ENCODE data around the gene SRP68. TPM values are rescaled to one million over a fixed set of nuclear protein-coding genes. Genes with fewer than 3 reads are reported as not detected.
A peak's percentile ranks its signal among the peaks of the same experiment; 100 is the strongest.
"Not testable (repeated sequence)": the region's sequence is repeated elsewhere in the genome, so short reads cannot be mapped to it uniquely, and the experiment has no call there.

Gene SRP68
- total RNA-seq, 2 experiments from 2014 or later = 140 to 141 TPM

DNA sequence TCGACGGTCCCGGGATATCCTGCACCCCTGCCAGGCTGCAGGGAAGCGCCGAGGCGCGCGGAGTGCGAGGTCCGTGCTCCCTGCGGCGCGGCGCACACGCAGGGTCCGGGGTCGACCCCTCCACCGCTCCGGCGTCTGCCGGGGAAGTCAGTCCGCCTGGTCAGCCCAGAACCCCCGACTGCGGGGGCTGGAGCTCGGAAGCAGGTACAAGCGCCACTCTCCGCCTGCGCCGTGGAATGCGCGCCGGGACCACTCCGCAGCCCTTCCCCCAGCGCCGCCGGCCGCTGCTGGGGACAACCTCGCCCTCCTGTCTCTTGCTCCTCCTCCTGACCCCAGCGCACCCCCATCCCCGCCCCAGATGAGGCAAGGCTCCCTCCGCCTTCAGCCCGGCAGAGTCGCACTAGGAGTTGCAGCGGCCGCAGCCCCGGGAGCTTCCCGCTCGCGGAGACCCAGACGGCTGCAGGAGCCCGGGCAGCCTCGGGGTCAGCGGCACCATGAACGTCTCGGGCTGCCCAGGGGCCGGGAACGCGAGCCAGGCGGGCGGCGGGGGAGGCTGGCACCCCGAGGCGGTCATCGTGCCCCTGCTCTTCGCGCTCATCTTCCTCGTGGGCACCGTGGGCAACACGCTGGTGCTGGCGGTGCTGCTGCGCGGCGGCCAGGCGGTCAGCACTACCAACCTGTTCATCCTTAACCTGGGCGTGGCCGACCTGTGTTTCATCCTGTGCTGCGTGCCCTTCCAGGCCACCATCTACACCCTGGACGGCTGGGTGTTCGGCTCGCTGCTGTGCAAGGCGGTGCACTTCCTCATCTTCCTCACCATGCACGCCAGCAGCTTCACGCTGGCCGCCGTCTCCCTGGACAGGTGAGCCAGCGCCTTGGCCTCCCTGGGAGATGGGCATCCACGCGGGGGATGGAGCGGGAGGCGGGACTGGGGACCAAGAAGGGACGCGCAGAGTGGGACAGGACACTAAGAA is 2.4 kb upstream of the SRP68 start, which contains the start of gene GALR2:
TSS of gene GALR2 (plus strand) at position 392 of the 974 bp plus-strand sequence. CDS start at position 495, 103 bp downstream.
- Mint-ChIP-seq H3K27ac (no peak within 1 kb of the TSS), H3K4me1 (peaks cover 47% of the 10 kb centered on the region), H3K4me3 (peak within 1 kb of the TSS; percentile 49), H3K36me3 (peaks cover 8% of the 10 kb centered on the region), H3K9me3 (no peaks in the 10 kb centered on the region), H3K27me3 (peaks cover 54% of the 10 kb centered on the region)
- no peak for DNase-seq

DNA sequence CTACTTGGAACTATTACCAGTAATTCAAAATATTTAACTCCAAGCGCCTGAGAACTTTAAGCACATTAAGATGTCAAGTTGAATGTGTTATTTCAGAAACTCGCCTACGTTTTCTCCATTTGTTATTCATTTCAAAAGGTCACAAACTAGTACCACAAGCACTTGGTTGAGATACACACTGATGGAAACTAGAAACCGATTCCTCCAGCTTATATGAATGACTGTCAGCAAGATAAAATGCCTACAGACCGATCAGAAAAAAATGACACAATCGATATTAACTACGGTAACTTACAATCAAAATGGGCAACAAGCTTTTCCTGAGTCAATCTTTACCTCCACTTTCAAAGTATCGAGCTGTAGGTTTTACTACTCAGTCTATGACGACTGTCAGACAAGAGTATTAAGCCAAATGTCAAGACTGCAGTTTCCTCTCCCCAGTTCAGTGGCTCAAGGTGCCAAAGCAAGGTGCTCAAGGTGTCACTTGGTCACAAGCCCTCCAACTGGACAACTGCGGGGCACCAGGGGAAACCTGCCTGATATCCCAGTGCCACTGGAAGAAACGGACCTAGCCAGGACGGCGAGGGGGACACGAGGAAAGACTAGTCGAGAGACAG is 678 bp downstream of the SRP68 start:
- peaks cover 31% of the 10 kb centered on the region for H3K27me3 Mint-ChIP-seq
- peak overlapping the region; percentile 95 for H3K4me3 Mint-ChIP-seq
- peaks cover 22% of the 10 kb centered on the region for H3K36me3 Mint-ChIP-seq
- peak; percentile 34 for DNase-seq
- H3K4me1 Mint-ChIP-seq = peaks cover 44% of the 10 kb centered on the region
- H3K9me3 Mint-ChIP-seq = no peaks in the 10 kb centered on the region
- H3K27ac Mint-ChIP-seq = peak overlapping the region; percentile 98

DNA sequence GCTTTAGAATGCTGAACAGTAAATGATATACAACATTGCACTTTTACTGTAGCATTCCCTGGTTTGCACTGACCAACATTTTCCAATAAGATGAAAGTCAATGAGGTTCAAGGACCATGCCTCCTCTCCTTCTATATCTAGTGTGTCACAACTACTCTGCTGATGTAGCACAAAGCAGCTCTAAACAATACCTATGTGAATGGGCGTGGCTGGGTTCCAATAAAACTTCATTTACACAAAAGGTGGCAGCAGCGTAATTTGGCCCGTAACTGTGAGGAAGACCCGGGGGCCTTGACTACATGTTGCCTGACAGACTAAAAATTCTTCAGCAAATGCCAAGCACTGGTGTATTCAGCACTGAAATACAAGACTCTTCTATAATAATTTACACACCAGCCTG is 6.5 kb downstream of the SRP68 start:
- Mint-ChIP-seq H3K27ac (no peak overlapping the region), H3K4me3 (no peak overlapping the region), H3K4me1 (peaks cover 32% of the 10 kb centered on the region), H3K36me3 (peaks cover 43% of the 10 kb centered on the region), H3K9me3 (no peaks in the 10 kb centered on the region), H3K27me3 (no peaks in the 10 kb centered on the region)
- DNase-seq = no peak

DNA sequence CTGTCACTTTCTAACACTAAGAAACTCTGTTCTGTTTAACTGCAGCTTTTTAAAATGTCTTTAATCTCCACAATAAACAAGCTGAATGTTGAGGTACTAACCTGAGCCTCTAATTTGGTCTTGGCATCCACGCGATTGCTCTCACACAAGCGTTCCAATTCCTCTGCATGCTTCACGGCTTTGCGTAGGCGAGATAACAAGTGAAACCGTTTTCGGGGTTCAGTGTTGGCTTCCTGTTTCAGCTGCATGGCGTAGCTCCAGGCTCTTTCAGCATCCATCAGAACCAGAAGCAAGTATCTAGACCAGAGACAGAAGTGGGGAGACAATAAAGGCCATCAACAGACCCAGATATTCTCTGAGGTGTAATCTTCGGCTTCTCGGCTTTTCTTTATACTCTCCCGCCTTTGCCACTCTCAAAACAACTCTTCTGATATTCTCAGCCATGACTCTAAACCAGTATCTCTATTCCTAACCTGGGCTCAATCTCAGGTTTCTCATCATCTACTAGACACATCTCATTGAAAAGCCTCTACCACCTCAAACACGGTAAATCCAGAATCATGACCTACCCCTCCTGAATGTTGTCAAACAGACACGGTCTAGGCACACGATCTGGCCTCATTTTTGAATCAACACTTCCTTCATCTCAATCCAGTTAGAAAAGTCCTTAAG is 8.3 kb downstream of the SRP68 start:
- DNase-seq = no peak

DNA sequence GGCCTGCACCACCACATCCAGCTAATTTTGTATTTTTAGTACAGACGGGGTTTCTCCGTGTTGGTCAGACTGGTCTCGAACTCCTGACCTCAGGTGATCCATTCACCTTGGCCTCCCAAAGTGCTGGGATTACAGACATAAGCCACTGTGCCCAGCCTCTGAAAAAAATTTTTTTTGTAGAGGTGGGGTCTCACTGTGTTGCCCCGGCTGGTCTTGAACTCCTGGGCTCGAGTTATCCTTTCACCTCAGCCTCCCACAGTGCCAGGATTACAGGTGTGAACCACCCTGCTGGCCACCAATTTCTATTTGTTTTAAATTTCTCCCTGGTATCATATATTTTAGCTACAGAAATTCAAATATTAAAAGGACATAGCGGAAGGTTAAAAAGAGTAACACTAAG is 14.1 kb downstream of the SRP68 start:
- H3K4me1 Mint-ChIP-seq, H3K4me3 Mint-ChIP-seq, H3K27ac Mint-ChIP-seq, H3K9me3 Mint-ChIP-seq, DNase-seq, H3K27me3 Mint-ChIP-seq: not testable (repeated sequence)
- H3K36me3 Mint-ChIP-seq = peaks cover 27% of the 10 kb centered on the region

More for the DNA sequence above, 8.3 kb downstream of the SRP68 start:
- Mint-ChIP-seq H3K27me3 (no peaks in the 10 kb centered on the region), H3K4me3 (no peak overlapping the region), H3K36me3 (peaks cover 46% of the 10 kb centered on the region), H3K27ac (peak overlapping the region; percentile 27), H3K4me1 (peaks cover 24% of the 10 kb centered on the region), H3K9me3 (no peaks in the 10 kb centered on the region)

DNA sequence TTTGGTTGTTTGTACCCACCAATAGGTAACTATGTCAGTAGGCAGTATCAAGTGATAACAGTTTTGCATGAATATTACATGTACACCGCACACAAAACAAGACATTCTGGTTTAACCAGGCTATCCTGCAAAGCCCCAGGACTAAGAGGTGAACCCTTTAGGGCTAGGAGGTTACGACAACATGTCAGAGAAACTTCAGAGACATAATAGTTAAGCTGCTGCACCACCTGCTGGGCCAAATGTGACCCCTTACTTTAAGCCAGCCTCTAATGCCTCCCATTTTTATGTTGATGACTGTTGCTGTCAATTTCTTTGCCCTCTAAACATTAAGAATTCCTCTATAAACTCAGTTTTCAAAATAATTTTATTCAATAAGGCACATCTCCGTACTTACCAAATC is 15.4 kb downstream of the SRP68 start:
- peaks cover 23% of the 10 kb centered on the region for H3K36me3 Mint-ChIP-seq
- DNase-seq = no peak
- no peak overlapping the region for H3K27ac Mint-ChIP-seq
- H3K4me3 Mint-ChIP-seq = no peak overlapping the region
- H3K4me1 Mint-ChIP-seq = peaks cover 8% of the 10 kb centered on the region
- no peaks in the 10 kb centered on the region for H3K9me3 Mint-ChIP-seq
- H3K27me3 Mint-ChIP-seq = no peaks in the 10 kb centered on the region

DNA sequence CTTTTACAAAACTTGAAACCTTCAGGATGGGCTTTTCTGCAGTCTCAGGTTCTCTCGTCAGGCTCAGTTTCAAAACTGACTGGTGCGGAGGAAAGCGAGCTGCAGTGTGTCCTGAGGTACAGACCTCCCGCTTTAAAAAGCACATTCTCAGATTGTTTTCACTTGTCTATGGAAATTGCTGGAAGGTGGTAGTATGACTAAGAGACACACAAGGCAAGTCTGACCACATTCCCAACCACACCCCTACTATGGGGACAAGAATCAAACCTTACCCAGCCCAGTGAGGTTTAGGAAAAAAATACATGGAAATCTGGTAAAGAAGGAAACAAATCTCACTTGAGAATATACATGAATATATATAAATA is 18.2 kb downstream of the SRP68 start:
- Mint-ChIP-seq H3K4me1 (peaks cover 14% of the 10 kb centered on the region), H3K36me3 (peaks cover 19% of the 10 kb centered on the region), H3K27ac (no peak overlapping the region), H3K9me3 (no peaks in the 10 kb centered on the region), H3K4me3 (no peak overlapping the region), H3K27me3 (no peaks in the 10 kb centered on the region)
- DNase-seq = no peak

DNA sequence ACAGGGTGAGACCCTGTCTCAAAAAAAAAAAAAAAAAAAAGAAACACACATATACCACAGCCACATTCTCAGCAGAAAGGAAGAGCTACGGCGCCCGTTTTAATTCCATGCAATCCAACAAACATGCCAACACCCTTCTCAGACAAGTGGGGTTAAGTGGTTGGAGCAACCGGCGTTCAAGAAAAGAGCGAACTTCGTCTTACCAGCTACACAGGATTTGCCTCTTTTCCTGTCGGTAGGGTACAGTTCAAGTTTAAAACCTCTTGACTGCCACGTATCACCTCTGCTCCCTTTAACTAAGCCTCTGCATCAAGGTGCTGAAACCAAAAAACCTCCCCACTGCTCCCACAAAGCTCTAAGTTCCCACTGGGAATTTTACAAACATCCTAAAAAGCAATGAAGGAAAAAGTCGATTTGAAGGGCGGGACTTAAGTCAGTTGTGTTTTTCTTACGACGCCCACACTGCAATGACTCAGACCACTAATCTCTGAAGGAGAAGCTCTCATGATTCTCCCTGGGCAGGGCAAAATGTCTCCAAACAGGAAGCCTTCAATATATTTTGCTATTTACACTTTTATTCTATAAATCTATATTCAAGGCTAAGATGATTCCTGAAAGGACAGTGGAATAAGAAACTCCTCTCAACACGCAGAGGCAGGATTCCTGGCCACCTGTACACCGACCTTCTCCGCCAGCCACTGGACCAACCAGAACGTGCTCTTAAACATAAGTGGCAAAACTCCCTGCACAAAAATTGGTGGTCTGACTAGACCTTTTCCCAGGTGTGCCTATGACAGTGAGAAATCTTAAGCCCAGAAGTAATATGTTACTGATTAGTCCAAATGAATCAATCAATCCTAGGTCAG is 18.8 kb downstream of the SRP68 start:
- Mint-ChIP-seq H3K4me1 (peaks cover 14% of the 10 kb centered on the region), H3K9me3 (no peaks in the 10 kb centered on the region), H3K27me3 (no peaks in the 10 kb centered on the region), H3K27ac (peak overlapping the region; percentile 74), H3K36me3 (peaks cover 18% of the 10 kb centered on the region), H3K4me3 (no peak overlapping the region)
- no peak for DNase-seq

DNA sequence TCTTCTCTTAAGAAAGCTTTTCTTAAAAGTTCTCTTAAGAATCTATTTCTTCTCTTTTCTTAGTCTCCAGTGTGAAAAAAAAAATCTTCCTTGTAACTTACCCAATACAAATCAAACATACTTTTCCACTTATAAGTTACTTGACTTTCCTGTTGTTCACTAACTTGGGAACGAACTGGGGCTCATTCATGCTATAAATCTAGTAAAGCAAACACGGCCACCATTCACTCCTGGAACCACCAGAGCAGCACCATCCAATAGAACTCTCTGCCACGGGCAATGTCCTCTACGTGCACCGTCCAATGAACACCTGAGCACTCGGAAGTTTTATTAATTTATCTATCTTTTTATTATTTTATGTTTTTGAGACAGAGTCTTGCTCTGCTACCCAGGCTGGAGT is 20.8 kb downstream of the SRP68 start:
- H3K4me3 Mint-ChIP-seq = no peak overlapping the region
- no peak for DNase-seq
- no peaks in the 10 kb centered on the region for H3K9me3 Mint-ChIP-seq
- H3K4me1 Mint-ChIP-seq = peaks cover 14% of the 10 kb centered on the region
- H3K27ac Mint-ChIP-seq = no peak overlapping the region
- peaks cover 22% of the 10 kb centered on the region for H3K36me3 Mint-ChIP-seq
- H3K27me3 Mint-ChIP-seq = no peaks in the 10 kb centered on the region

DNA sequence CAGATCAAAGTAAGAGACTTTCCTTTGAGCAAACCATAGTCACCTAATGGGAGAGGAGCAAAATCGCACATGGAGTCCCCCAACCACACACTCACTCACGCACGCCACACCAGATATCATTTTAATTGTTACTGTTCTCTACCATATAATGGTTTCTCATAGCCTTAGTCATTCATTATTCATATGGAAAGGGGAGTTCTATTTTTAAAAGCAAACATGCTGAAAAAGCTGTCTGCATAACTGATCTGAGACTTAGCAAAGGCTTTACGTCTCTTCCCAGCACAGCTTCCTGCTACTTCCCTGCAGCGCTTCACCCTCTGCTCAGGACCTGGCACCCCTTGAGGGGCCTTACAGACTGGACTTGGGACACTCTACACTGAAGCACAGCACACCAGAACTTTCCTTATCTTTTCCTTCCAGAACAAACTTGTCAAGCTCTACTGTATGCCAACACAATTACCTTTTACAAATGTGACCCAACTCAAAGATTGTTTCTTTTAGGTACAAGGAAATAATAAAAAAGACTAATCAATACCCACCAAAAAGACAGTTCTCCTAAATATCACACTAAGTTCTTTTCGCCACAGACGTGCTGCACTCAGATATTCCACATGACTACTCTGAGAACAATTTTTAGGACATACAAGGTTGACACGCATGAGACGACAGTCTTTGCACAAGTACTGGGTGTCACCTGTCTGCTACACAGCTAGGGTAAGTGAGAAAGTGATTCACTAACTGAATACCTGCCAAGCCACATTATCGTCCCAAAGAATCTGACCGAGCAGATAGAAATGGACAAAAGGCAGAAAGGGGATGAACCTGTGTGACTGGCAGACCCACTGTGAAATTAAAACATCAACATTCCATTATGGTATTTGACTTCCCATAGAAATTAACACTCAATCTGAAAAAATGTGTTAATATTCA is 21.5 kb downstream of the SRP68 start:
- Mint-ChIP-seq H3K4me3 (no peak overlapping the region), H3K36me3 (peaks cover 18% of the 10 kb centered on the region), H3K27ac (no peak overlapping the region), H3K4me1 (peaks cover 14% of the 10 kb centered on the region), H3K27me3 (no peaks in the 10 kb centered on the region), H3K9me3 (no peaks in the 10 kb centered on the region)
- no peak for DNase-seq

DNA sequence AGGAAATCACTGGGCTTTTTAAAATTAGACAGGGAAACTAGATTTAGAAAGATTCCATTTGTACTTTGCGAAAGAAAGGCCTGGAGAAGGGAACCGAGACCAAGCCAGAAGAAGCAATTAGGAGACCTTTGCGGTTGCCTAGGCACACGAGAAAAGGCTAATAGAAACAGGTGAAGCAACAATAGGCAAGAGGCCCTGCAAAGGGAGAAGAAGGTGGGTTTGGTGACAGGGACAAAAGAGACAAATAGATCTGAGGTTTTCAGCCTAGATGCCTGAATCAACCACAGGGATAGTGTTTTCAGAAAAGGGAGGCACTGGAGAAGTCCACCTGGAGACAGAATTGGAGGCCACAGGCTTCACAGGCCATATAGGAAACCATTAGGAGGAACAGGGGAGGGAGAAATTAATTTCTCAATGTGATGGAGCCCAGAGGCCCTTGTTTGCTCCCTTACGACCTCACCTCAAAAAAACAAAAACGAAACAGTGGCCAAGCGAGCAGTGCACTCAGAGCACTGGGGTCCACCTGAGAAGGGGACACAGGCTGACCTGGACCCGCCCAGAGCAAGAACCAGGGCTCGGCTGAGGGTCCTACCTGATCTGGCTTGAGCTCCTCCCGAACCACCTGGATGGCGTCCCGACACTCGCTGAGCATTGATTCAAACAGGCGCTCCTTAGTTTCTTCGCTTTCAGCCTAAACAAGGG is 22.3 kb downstream of the SRP68 start:
- H3K9me3 Mint-ChIP-seq = no peaks in the 10 kb centered on the region
- no peak overlapping the region for H3K4me3 Mint-ChIP-seq
- H3K27me3 Mint-ChIP-seq = no peaks in the 10 kb centered on the region
- DNase-seq = no peak
- H3K27ac Mint-ChIP-seq = peak overlapping the region; percentile 46
- H3K4me1 Mint-ChIP-seq = peaks cover 14% of the 10 kb centered on the region
- peaks cover 21% of the 10 kb centered on the region for H3K36me3 Mint-ChIP-seq

DNA sequence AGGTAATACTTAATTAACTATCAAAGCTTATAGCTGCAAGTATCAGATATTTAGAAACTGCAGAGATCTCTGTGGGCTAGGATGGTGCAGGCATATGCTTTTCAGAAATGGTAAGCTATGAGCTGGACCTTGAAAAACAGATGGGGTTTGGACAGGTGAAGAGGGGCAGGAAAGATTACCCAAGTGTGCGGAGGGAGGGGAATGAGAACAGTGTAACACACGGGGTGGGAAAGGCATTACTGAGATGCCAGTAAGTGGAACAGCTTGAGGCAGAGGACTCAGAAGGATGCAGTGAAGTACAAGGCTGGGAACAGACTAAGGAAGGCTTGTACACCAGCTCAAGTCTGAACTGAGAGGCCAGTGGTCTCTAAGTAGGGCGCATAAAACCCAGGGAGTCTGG is 23.1 kb downstream of the SRP68 start:
- Mint-ChIP-seq H3K27me3 (no peaks in the 10 kb centered on the region), H3K27ac (peak overlapping the region; percentile 21), H3K36me3 (peaks cover 24% of the 10 kb centered on the region), H3K4me3 (no peak overlapping the region), H3K9me3 (no peaks in the 10 kb centered on the region), H3K4me1 (peaks cover 14% of the 10 kb centered on the region)
- no peak for DNase-seq

DNA sequence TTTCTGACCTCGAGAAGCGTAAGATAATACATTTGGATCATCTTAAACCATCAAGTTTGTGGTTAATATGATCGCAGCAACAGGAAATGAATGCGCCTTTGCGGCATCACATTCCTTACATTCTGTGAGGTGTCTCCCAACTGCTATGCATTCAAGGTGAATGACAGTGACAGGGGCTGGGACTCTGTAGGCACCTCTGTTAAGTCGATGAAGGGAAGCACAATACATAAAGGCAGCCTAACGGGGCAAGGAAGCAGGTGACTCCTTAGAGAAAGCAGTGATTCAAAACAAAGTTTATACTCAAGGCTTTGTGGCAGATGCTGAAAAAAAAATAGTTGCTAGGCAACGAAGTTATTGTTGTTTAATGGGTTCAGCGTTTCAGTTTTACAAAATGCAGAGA is 23.6 kb downstream of the SRP68 start:
- no peaks in the 10 kb centered on the region for H3K27me3 Mint-ChIP-seq
- H3K9me3 Mint-ChIP-seq = no peaks in the 10 kb centered on the region
- H3K4me1 Mint-ChIP-seq = peaks cover 9% of the 10 kb centered on the region
- no peak overlapping the region for H3K4me3 Mint-ChIP-seq
- peaks cover 28% of the 10 kb centered on the region for H3K36me3 Mint-ChIP-seq
- no peak for DNase-seq
- H3K27ac Mint-ChIP-seq = peak overlapping the region; percentile 21

Measured in activated naive CD8-positive, alpha-beta T cell treated with anti-CD3 and anti-CD28 coated beads for 36 hours (primary cell).